H1 (cell line): Measurements from ENCODE around the gene DAPL1. TPM values are rescaled to one million over a fixed set of nuclear protein-coding genes. Genes with fewer than 3 reads are reported as not detected.

ENCODE experiments used
- CTCF ChIA-PET: fragments of 300-600 bp; sonication (Branson Sonifier 250); formaldehyde crosslinking; loops from one replicate; lab custom pipeline; 2021; ENCODE audit not compliant: partially characterized antibody; lab: Charles Lee
- POLR2A ChIA-PET: fragments of 300-600 bp; sonication (Branson Sonifier 250); formaldehyde crosslinking; loops from one replicate; lab custom pipeline; 2021; ENCODE audit warnings: inconsistent platforms; ENCODE audit not compliant: partially characterized antibody; lab: Charles Lee
- DNase-seq, 2 experiments: peaks; one replicate each; pipeline versions ENCODE4 v3.0.0 to v3.0.0-alpha.2; 2010 to 2022; ENCODE audit warnings: low spot score in 2 of 2, low read depth in 1 of 2, mixed read lengths in 1 of 2
- FAIRE-seq: peaks from 2 replicates; lab custom pipeline; 2011; peaks lifted over from hg19 to GRCh38; lab: Jason Lieb, UNC
- H2AFZ ChIP-seq: 2 replicates; pipeline ENCODE4 v1.8.1; 2012; ENCODE audit warnings: low read length, inconsistent platforms
- H2AK5ac ChIP-seq: 2 replicates; pipeline ENCODE4 v1.6.1; 2013; ENCODE audit warnings: low read depth, low read length
- H2BK120ac ChIP-seq: replicated peaks from 2 replicates; pipeline ENCODE3; 2013; ENCODE audit warnings: low read depth, low read length, inconsistent platforms
- H2BK12ac ChIP-seq: 2 replicates; pipeline ENCODE4 v1.6.1; 2013; ENCODE audit warnings: low read depth, low read length
- H2BK15ac ChIP-seq: 2 replicates; pipeline ENCODE4 v1.6.1; 2013; ENCODE audit warnings: low read length
- H2BK20ac ChIP-seq: 2 replicates; pipeline ENCODE4 v1.6.1; 2013; ENCODE audit warnings: low read length
- H2BK5ac ChIP-seq: 2 replicates; pipeline ENCODE4 v1.6.1; 2013; ENCODE audit warnings: low read depth, low read length
- H3K14ac ChIP-seq: 2 replicates; pipeline ENCODE4 v1.6.1; 2013; ENCODE audit warnings: inconsistent platforms; ENCODE audit not compliant: insufficient read length
- H3K18ac ChIP-seq: 2 replicates; pipeline ENCODE4 v1.6.1; 2013; ENCODE audit warnings: low read length; ENCODE audit errors: extremely low read depth
- H3K23ac ChIP-seq: 2 replicates; pipeline ENCODE4 v1.6.1; 2013; ENCODE audit warnings: inconsistent platforms; ENCODE audit not compliant: insufficient read length
- H3K23me2 ChIP-seq: 2 replicates; pipeline ENCODE4 v1.6.1; 2013; ENCODE audit warnings: low read depth, low read length
- H3K27ac ChIP-seq: 2 replicates; pipeline ENCODE4 v1.6.1; 2011; ENCODE audit warnings: low read depth, low read length, inconsistent platforms
- H3K27me3 ChIP-seq, 4 experiments: replicated peaks in 1 of 4; 1 replicate in 1 of 4; 2 replicates in 3 of 4; pipeline versions ENCODE4 v1.6.1 to v1.8.1; 2011 to 2013; ENCODE audit warnings: low read length in 3 of 4, mild to moderate bottlenecking in 3 of 4, inconsistent platforms in 2 of 4, mixed read lengths in 2 of 4, moderate library complexity in 1 of 4; ENCODE audit not compliant: control insufficient read depth in 3 of 4, insufficient read depth in 3 of 4; ENCODE audit errors: extremely low read depth in 1 of 4
- H3K36me3 ChIP-seq, 4 experiments: 2 replicates each; pipeline versions ENCODE4 v1.6.1 to v1.8.1; 2011 to 2013; ENCODE audit warnings: mild to moderate bottlenecking in 4 of 4, low read length in 3 of 4, moderate library complexity in 2 of 4, control low read depth in 1 of 4, inconsistent platforms in 1 of 4; ENCODE audit not compliant: insufficient read depth in 4 of 4, control insufficient read depth in 2 of 4
- H3K4ac ChIP-seq: replicated peaks from 2 replicates; pipeline ENCODE3; 2013; ENCODE audit warnings: low read length, low read depth, mixed read lengths, inconsistent platforms; ENCODE audit not compliant: insufficient read length
- H3K4me1 ChIP-seq, 4 experiments: replicated peaks in 1 of 4; 1 replicate in 1 of 4; 2 replicates in 3 of 4; pipeline versions ENCODE4 v1.6.1 to v1.8.1; 2011 to 2013; ENCODE audit warnings: low read length in 3 of 4, inconsistent platforms in 2 of 4, mixed read lengths in 1 of 4; ENCODE audit not compliant: insufficient read depth in 4 of 4, control insufficient read depth in 3 of 4
- H3K4me2 ChIP-seq, 2 experiments: 2 replicates each; pipeline versions ENCODE4 v1.6.1 to v1.8.1; 2011 to 2013; ENCODE audit warnings: low read depth in 2 of 2, low read length in 2 of 2, control low read depth in 1 of 2, inconsistent platforms in 1 of 2, mild to moderate bottlenecking in 1 of 2; ENCODE audit not compliant: insufficient read depth in 1 of 2
- H3K4me3 ChIP-seq, 4 experiments: fragments of 200-600, 300-600 bp in 1 of 4; sonication (generic), shearing (Covaris generic), sonication (Bioruptor Twin) in 1 of 4; 2 replicates each; pipeline versions ENCODE4 v1.5.1 to v1.8.1; 2011 to 2016; ENCODE audit warnings: low read length in 4 of 4, low read depth in 3 of 4, control low read depth in 2 of 4, inconsistent platforms in 2 of 4, mild to moderate bottlenecking in 2 of 4, mixed read lengths in 1 of 4, moderate library complexity in 1 of 4; ENCODE audit not compliant: insufficient read depth in 2 of 4; ENCODE audit errors: extremely low read depth in 1 of 4
- H3K56ac ChIP-seq: replicated peaks from 2 replicates; pipeline ENCODE3; 2013; ENCODE audit warnings: low read depth, mild to moderate bottlenecking, mixed read lengths, low read length, inconsistent platforms; ENCODE audit not compliant: insufficient read length
- H3K79me1 ChIP-seq: 2 replicates; pipeline ENCODE4 v1.6.1; 2013; ENCODE audit warnings: low read depth, low read length, control low read depth
- H3K79me2 ChIP-seq, 2 experiments: 2 replicates each; pipeline versions ENCODE4 v1.6.1 to v1.8.1; 2012 to 2013; ENCODE audit warnings: low read length in 2 of 2, mild to moderate bottlenecking in 2 of 2, inconsistent platforms in 1 of 2; ENCODE audit not compliant: insufficient read depth in 2 of 2, control insufficient read depth in 1 of 2
- H3K9ac ChIP-seq, 4 experiments: replicated peaks in 1 of 4; 1 replicate in 1 of 4; 2 replicates in 3 of 4; pipeline versions ENCODE4 v1.6.1 to v1.8.1; 2011 to 2013; ENCODE audit warnings: low read depth in 3 of 4, low read length in 3 of 4, control low read depth in 2 of 4, mild to moderate bottlenecking in 2 of 4, moderate library complexity in 2 of 4, inconsistent platforms in 1 of 4; ENCODE audit errors: extremely low read depth in 1 of 4
- H3K9me3 ChIP-seq, 2 experiments: 2 replicates each; pipeline versions ENCODE4 v1.6.1 to v1.8.1; 2012 to 2013; ENCODE audit warnings: mild to moderate bottlenecking in 2 of 2, moderate library complexity in 2 of 2, control low read depth in 1 of 2, inconsistent platforms in 1 of 2, low read depth in 1 of 2, low read length in 1 of 2, mixed read lengths in 1 of 2; ENCODE audit not compliant: insufficient read depth in 2 of 2
- H4K20me1 ChIP-seq, 2 experiments: replicated peaks in 1 of 2; 2 replicates each; pipeline versions ENCODE3 to v1.8.1; 2011 to 2013; ENCODE audit warnings: inconsistent platforms in 2 of 2, low read length in 2 of 2, mild to moderate bottlenecking in 1 of 2; ENCODE audit not compliant: insufficient read depth in 2 of 2, control insufficient read depth in 1 of 2
- H4K5ac ChIP-seq: 2 replicates; pipeline ENCODE4 v1.6.1; 2013; ENCODE audit warnings: low read length, low read depth, mixed read lengths, inconsistent platforms; ENCODE audit not compliant: insufficient read length
- H4K8ac ChIP-seq: 2 replicates; pipeline ENCODE4 v1.8.0; 2013; ENCODE audit warnings: mild to moderate bottlenecking, moderate library complexity, low read length, inconsistent platforms; ENCODE audit not compliant: insufficient read depth; ENCODE audit errors: extremely low read depth
- H4K91ac ChIP-seq: replicated peaks from 2 replicates; pipeline ENCODE3; 2013; ENCODE audit warnings: low read length, mixed read lengths, inconsistent platforms; ENCODE audit not compliant: insufficient read length
- MAFK ChIP-seq: IDR thresholded peaks from 2 replicates; pipeline ENCODE4 v1.6.1; 2012; ENCODE audit warnings: low read depth, mild to moderate bottlenecking, improper control_type of control experiment, low read length
- TCF12 ChIP-seq: IDR thresholded peaks from 2 replicates; pipeline ENCODE4 v1.6.1; 2011; ENCODE audit warnings: low read depth, mild to moderate bottlenecking, low read length
- WGBS, 2 experiments: shearing (Covaris generic) in 1 of 2; methylation state at CpG; one replicate each; pipeline versions ENCODE4 v1.1.6 to v1.1.7; 2013 to 2015; ENCODE audit warnings: low lambda C conversion rate in 2 of 2, mixed read lengths in 2 of 2, inconsistent platforms in 1 of 2, low coverage in 1 of 2, missing lambda C conversion rate in 1 of 2; ENCODE audit not compliant: insufficient replicate concordance in 2 of 2, insufficient coverage in 1 of 2, insufficient read length in 1 of 2; ENCODE audit errors: extremely low coverage in 1 of 2, missing lambda C conversion rate in 1 of 2; 5-methylcytosine and 5-hydroxymethylcytosine counted together
- polyA plus RNA-seq, 7 experiments: library from polyadenylated mRNA; depleted of rRNA in 3 of 7; stranded (reverse) in 5 of 7; unstranded in 2 of 7; fragments of >200 nt in 5 of 7; fragments of 200-250 nt in 2 of 7; gene quantifications; 1 replicate in 5 of 7; 2 replicates in 1 of 7; 4 replicates in 1 of 7; pipeline versions ENCODE4 v1.2.1 to v1.2.3, GENCODE V29; 2011 to 2013; ENCODE audit warnings: missing spikeins in 2 of 7, mixed read lengths in 2 of 7
- total RNA-seq: library from RNA; stranded (reverse); fragmentation: NEBNext Ultra II Directional; extraction: Animal tissue kit (Norgen Biotek cat#: 25700); gene quantifications from 2 replicates; pipeline ENCODE4 v1.2.1, GENCODE V29; 2021

DAPL1 gene
- total and polyA plus RNA-seq, 2 of the 8 experiments (the other 6 are each of a cell fraction or from before 2014, with no cell fraction given) = not detected

- FAIRE-seq (no peak), DNase-seq (no peak)
- H3K4me2 ChIP-seq = no peak overlapping the region
- no peaks in the 10 kb centered on the region for H3K9me3 ChIP-seq
- no peak overlapping the region for H3K4me3 ChIP-seq
- no peak overlapping the region for H2BK5ac ChIP-seq
- 77% methylated on average over 2 of the region's 2 CpGs; no CpG with 5 or more reads in 1 of the 2 experiments for WGBS, 2 experiments
- no peak for TF ChIP-seq TCF12
- TF ChIP-seq MAFK = 0 out of 2 replicates have a peak, but pooled peaks have one; percentile 41
- no peak overlapping the region for H3K18ac ChIP-seq
- H2AFZ ChIP-seq = no peak overlapping the region
- H3K4ac ChIP-seq = no peak overlapping the region
- no peak overlapping the region for H2BK20ac ChIP-seq
- no peak overlapping the region for H3K14ac ChIP-seq
- ChIA-PET CTCF (interaction anchor here (0.7 to 28.7 kb wide), 13 partner anchors 11 to 1258 kb away, joined by 3 to 416 read pairs (median 4); no protein-coding TSS in a partner anchor), POLR2A (interaction anchor here (1.0 to 1.2 kb wide), 2 partner anchors 12 to 14 kb away, joined by 3 read pairs; no protein-coding TSS in a partner anchor)
- H3K79me1 ChIP-seq = no peaks in the 10 kb centered on the region
- peaks cover 5 to 11% (median 8%) of the 10 kb centered on the region in 4 experiments for H3K4me1 ChIP-seq
- H4K5ac ChIP-seq = no peak overlapping the region
- no peak overlapping the region for H3K56ac ChIP-seq
- no peak overlapping the region for H4K8ac ChIP-seq
- no peaks in the 10 kb centered on the region; the same call in none of the 2 replicates for H3K23me2 ChIP-seq
- no peak overlapping the region for H3K9ac ChIP-seq
- H3K79me2 ChIP-seq = no peaks in the 10 kb centered on the region
- no peak overlapping the region for H2BK12ac ChIP-seq
- no peak overlapping the region for H2BK120ac ChIP-seq
- no peak overlapping the region for H2BK15ac ChIP-seq
- no peak overlapping the region for H2AK5ac ChIP-seq
- no peaks in the 10 kb centered on the region for H4K20me1 ChIP-seq
- no peaks in the 10 kb centered on the region; a peak in 1 of 7 replicates for H3K27me3 ChIP-seq
- H3K23ac ChIP-seq = no peak overlapping the region
- no peak overlapping the region for H4K91ac ChIP-seq
- H3K27ac ChIP-seq = no peak overlapping the region
- H3K36me3 ChIP-seq = no peaks in the 10 kb centered on the region
Observed at GRCh38 chr2:158748926-158749590, 46.1 kb upstream of the DAPL1 start.
